ENCODE measurements around the gene SULT1C2. TPM values are rescaled to one million over a fixed set of nuclear protein-coding genes. Genes with fewer than 3 reads are reported as not detected.

The SULT1C2 gene
- total and polyA plus RNA-seq, 9 of the 15 experiments (the other 6 are each of a cell fraction or from before 2014, with no cell fraction given), result 0.22 TPM; not detected in 8

DNA sequence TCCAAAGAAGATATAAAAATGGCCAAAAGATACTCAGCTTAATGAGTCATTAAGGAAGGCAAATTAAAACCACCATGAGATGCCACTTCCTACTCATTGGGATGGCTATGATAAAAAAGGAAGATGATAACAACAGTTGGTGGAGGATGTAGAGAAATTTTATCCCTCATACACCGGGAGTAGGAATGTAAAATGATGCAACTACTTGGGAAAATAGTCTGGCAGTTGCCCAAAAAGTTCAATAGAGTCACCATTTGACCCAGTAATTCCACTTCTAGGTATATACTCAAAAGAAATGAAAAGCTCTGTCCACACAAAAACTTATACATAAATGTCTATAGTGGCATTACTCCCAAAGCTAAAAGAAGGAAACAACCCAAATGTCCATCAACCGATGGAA is 10.1 kb upstream of the SULT1C2 start:
- Histone ChIP-seq H3K4me1 (replicated peaks in 1 of 2; ENCODE audit: control insufficient read depth in 2 of 2, insufficient read depth in 2 of 2, low read length in 2 of 2) (no peaks in the 10 kb centered on the region), H3K27ac (ENCODE audit: extremely low read depth, low read depth, low read length) (no peak overlapping the region), H3K36me3 (ENCODE audit: control insufficient read depth, insufficient read depth, low read length) (no peaks in the 10 kb centered on the region), H3K9me1 (ENCODE audit: control insufficient read depth, insufficient read depth, low read length) (no peaks in the 10 kb centered on the region), H3K79me2 (ENCODE audit: control insufficient read depth, insufficient read depth, low read length) (no peaks in the 10 kb centered on the region), H3K27me3 (ENCODE audit: control insufficient read depth in 2 of 2, insufficient read depth in 2 of 2, low read length in 2 of 2) (peaks cover 8 to 9% of the 10 kb centered on the region in 2 experiments; a peak in 2 of 5 replicates), H3K4me2 (ENCODE audit: insufficient read depth, low read length) (no peak overlapping the region), H2AFZ (ENCODE audit: low read depth, low read length) (no peak overlapping the region), H4K20me1 (replicated peaks; ENCODE audit: control insufficient read depth, insufficient read depth, low read length) (no peaks in the 10 kb centered on the region), H3K9me3 (replicated peaks; ENCODE audit: control insufficient read depth, insufficient read depth, low read depth, low read length) (no peaks in the 10 kb centered on the region), H3K4me3 (no peak overlapping the region), H3K9ac (ENCODE audit: insufficient read depth in 1 of 2, low read depth in 2 of 2, low read length in 2 of 2) (no peak overlapping the region)
- in situ Hi-C loops (cut with MboI) (no loop called here), intact Hi-C loops (cut with micrococcal nuclease) (no loop called here)
- ChIA-PET CTCF (ENCODE audit: low intra/inter-chr PET ratio) (no interaction called here), POLR2A (no interaction called here)
- BruUV-seq (replicated peaks), result no TSS peak
- FAIRE-seq (no peak), DNase-seq (ENCODE audit: extremely low read depth in 1 of 4, low spot score in 3 of 4) (no peak), ATAC-seq (no peak)
- 0% methylated on average over 2 of the region's 2 CpGs for WGBS (ENCODE audit: insufficient coverage, low coverage, missing lambda C conversion rate)
- TF ChIP-seq MTF1 (CRISPR knock-in tag; IDR thresholded peaks at IDR 0.05; ENCODE audit: borderline replicate concordance) (no peak), ZNF354B (CRISPR knock-in tag; IDR thresholded peaks at IDR 0.05) (no peak), HMG20B (CRISPR knock-in tag; IDR thresholded peaks at IDR 0.05) (no peak), CSDE1 (IDR thresholded peaks at IDR 0.05) (no peak), ZNF197 (CRISPR knock-in tag; IDR thresholded peaks at IDR 0.05; ENCODE audit: low read depth) (no peak), GATAD2A (IDR thresholded peaks at IDR 0.05) (no peak), FIP1L1 (IDR thresholded peaks at IDR 0.05; ENCODE audit: low read depth, low read length, poor library complexity, severe bottlenecking) (no peak), ZFP36 (IDR thresholded peaks at IDR 0.05; ENCODE audit: low read depth, low read length, partially characterized antibody) (no peak), GTF2E2 (tag; IDR thresholded peaks at IDR 0.05) (no peak), TAF15 (IDR thresholded peaks at IDR 0.05; ENCODE audit: low read depth, low read length) (no peak), TCF7L2 (IDR thresholded peaks at IDR 0.05; ENCODE audit: low read depth, low read length) (no peak), ZKSCAN3 (CRISPR knock-in tag; IDR thresholded peaks at IDR 0.05) (no peak), SLC30A9 (CRISPR knock-in tag; IDR thresholded peaks at IDR 0.05) (no peak)
- TF ChIP-seq, protein P1, sequence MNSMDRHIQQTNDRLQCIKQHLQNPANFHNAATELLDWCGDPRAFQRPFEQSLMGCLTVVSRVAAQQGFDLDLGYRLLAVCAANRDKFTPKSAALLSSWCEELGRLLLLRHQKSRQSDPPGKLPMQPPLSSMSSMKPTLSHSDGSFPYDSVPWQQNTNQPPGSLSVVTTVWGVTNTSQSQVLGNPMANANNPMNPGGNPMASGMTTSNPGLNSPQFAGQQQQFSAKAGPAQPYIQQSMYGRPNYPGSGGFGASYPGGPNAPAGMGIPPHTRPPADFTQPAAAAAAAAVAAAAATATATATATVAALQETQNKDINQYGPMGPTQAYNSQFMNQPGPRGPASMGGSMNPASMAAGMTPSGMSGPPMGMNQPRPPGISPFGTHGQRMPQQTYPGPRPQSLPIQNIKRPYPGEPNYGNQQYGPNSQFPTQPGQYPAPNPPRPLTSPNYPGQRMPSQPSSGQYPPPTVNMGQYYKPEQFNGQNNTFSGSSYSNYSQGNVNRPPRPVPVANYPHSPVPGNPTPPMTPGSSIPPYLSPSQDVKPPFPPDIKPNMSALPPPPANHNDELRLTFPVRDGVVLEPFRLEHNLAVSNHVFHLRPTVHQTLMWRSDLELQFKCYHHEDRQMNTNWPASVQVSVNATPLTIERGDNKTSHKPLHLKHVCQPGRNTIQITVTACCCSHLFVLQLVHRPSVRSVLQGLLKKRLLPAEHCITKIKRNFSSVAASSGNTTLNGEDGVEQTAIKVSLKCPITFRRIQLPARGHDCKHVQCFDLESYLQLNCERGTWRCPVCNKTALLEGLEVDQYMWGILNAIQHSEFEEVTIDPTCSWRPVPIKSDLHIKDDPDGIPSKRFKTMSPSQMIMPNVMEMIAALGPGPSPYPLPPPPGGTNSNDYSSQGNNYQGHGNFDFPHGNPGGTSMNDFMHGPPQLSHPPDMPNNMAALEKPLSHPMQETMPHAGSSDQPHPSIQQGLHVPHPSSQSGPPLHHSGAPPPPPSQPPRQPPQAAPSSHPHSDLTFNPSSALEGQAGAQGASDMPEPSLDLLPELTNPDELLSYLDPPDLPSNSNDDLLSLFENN (IDR thresholded peaks at IDR 0.05; ENCODE audit: low read depth in 2 of 2, low read length in 2 of 2), result no peak
- TF ChIP-seq, protein P2, sequence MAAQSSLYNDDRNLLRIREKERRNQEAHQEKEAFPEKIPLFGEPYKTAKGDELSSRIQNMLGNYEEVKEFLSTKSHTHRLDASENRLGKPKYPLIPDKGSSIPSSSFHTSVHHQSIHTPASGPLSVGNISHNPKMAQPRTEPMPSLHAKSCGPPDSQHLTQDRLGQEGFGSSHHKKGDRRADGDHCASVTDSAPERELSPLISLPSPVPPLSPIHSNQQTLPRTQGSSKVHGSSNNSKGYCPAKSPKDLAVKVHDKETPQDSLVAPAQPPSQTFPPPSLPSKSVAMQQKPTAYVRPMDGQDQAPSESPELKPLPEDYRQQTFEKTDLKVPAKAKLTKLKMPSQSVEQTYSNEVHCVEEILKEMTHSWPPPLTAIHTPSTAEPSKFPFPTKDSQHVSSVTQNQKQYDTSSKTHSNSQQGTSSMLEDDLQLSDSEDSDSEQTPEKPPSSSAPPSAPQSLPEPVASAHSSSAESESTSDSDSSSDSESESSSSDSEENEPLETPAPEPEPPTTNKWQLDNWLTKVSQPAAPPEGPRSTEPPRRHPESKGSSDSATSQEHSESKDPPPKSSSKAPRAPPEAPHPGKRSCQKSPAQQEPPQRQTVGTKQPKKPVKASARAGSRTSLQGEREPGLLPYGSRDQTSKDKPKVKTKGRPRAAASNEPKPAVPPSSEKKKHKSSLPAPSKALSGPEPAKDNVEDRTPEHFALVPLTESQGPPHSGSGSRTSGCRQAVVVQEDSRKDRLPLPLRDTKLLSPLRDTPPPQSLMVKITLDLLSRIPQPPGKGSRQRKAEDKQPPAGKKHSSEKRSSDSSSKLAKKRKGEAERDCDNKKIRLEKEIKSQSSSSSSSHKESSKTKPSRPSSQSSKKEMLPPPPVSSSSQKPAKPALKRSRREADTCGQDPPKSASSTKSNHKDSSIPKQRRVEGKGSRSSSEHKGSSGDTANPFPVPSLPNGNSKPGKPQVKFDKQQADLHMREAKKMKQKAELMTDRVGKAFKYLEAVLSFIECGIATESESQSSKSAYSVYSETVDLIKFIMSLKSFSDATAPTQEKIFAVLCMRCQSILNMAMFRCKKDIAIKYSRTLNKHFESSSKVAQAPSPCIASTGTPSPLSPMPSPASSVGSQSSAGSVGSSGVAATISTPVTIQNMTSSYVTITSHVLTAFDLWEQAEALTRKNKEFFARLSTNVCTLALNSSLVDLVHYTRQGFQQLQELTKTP (IDR thresholded peaks at IDR 0.05; ENCODE audit: low read depth in 1 of 2, partially characterized antibody in 2 of 2), result no peak
- TF ChIP-seq, protein P3, sequence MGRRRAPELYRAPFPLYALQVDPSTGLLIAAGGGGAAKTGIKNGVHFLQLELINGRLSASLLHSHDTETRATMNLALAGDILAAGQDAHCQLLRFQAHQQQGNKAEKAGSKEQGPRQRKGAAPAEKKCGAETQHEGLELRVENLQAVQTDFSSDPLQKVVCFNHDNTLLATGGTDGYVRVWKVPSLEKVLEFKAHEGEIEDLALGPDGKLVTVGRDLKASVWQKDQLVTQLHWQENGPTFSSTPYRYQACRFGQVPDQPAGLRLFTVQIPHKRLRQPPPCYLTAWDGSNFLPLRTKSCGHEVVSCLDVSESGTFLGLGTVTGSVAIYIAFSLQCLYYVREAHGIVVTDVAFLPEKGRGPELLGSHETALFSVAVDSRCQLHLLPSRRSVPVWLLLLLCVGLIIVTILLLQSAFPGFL (CRISPR knock-in tag; IDR thresholded peaks at IDR 0.05), result no peak
